GM04504 (cell line): ENCODE measurements around the gene NKD1.
A peak's percentile ranks its signal among the peaks of the same experiment; 100 is the strongest.

ENCODE experiments used
- DNase-seq: peaks from one replicate; pipeline ENCODE4 v3.0.0-alpha.2; 2012; ENCODE audit warnings: low read depth

Gene NKD1

DNA sequence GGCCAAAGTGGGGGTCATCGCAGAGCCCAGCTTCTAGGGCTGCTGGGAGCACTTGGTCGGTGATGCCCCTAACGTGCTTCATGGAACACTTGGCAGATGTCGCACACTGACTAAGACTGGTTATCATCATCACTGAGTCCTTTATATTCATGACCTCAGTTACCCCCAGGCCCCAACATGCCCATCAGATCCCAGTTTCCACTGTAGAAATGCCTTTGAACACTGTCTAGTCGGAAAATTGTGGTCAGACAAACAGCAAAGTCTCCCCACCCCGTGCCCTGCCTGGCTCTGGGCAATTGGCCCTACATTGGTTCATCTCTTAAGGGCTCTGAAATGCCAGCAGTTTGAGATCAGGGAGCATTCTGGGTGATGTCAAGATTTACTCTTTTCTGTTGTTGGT, 51.3 kb downstream of the NKD1 start:
- no peak for DNase-seq

DNA sequence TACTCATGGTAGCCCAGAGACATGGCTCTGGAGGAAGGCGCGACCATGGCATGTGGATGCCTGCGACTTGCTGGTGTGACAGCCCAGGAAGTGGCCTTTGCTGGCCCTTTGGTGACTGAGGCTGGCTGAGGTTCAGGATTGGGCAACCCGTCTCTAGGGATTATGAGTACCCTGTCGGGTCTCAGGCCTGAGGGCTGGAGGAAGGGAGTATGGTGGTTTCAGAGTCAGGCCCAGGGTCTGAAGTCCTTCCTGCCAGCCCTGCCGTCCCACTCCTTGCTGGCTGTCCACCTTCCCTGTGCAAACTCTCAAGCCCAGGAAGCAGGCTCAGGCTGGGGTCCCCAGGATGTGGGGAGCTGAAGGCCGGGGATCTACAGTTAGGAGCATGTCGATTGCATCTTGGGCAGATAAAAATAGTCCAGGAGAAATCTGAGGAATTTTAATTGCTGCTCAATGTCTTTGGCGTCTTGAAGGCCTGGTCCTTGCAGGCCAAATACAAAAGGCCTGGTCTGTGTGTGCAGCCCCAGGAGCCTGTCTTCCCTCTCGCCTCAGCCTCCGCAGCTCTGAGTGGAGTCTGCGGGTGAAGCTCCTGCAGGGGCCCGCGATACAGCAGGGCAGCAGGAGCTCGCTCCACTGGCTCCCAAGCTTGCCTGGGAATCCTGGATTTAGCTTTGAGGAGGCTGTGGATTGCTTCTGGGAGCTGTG, 52.5 kb downstream of the NKD1 start:
- DNase-seq: no peak

DNA sequence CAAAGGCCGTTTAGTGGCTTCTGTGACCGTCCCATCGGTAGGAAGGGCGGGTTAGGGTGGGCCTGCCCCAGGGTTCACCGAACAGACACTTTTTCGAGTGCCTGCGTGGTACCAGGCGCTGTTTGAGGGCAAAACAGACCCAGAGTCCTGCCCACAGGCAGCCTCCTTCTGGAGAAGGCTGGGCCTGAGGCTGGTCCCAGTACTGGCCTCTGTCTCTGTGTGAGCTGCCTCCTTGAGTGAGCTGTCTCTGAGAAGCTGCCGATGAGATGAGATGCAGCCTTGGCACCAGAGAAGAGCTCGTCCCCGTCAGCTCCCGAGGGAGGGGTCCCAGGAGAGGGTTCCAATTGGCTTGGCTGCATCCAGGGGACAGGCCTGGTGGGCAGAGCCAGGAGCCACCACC, 53.1 kb downstream of the NKD1 start:
- no peak for DNase-seq

DNA sequence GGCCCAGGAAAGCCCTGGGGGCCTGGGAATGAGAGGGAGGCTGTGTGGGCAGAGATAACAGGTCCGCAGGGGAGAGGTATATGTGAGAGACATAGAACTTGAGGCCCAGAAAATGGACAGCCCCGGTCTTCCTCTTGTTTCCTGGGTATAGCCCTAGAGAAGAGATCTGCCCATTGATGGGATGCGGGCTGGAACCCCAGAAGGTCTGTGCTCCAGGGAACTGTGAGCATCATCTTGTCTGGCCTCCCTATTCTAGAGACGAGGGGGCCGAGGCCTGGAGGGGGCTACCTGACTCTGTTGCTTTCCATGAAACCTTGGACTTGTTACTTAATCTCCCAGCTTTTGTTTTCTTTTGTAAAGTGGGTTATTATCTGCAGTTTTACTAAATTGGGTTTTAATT, 53.9 kb downstream of the NKD1 start:
- DNase-seq: no peak

DNA sequence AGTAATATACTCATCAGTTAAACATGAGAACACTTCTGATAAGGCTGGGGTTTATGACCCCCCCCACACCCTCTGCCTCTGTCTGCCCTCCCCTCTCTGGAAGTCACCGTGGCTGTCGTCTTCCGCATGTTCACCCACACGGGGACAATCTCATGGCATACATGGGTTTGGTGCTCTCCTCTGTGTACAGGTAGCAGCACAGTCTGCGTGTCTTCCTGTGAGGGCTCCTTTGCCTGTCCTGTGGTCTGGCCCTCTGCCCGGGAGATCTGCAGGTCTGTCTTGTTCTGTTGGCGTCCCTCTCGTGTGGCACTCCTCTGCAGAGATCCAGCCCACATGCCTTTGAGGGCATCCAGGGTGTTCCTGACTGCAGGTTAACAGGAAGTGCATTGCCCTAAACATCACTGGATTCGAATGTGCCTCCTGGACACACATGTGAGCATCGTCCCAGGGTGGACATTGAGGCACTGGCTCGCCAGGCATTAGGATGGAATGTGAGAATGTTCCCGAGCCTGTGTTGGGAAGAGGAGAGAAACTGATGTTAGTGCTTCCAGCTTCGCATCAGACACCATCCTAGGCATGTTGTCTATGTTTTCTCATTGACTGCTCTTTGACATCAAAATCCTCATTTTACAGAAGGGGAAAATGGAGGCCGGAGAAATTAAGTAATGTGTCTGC, 54.5 kb downstream of the NKD1 start:
- no peak for DNase-seq

DNA sequence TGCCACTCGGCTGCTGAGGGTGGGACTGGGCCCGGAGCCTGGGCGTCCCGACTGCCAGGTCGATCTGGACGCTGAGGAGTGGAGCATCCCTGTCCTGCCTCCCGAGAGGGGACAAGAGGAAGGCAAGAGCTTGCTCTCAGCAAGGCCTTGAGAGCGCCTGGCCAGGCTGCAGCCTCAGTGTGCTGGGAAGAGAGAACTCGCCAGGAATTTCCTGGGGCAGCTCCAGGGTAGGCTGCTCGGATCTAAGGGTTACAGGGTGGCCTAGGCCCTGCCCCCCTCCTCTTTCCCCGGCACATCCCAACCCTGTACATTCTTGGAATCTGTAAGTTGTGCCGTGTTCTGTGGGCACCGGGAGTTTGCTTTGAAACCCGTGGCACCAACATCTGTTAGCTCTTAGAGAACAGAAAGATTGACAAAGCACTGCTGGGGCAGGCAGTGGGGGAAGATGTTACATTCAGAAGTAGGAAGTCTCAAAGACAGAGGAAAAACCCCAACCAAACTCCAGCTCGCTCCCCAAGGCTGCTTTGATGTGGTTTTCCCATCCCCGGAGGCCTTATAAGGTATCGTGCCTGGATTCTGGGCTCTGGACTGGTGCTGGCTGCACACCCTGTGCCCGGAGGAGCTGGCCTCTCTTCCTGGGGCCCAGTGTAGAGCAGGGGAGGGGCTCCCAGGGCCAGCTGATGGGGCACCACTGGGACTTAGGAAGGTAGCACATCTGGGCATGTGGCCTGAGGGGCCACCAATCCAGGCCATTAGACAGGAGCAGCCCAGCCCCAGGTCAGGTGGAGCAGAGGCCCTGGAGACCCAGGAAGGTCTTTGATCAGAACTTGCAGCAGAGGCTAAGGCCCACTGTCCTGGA, 55.2 kb downstream of the NKD1 start:
- DNase-seq: peak; percentile 45

DNA sequence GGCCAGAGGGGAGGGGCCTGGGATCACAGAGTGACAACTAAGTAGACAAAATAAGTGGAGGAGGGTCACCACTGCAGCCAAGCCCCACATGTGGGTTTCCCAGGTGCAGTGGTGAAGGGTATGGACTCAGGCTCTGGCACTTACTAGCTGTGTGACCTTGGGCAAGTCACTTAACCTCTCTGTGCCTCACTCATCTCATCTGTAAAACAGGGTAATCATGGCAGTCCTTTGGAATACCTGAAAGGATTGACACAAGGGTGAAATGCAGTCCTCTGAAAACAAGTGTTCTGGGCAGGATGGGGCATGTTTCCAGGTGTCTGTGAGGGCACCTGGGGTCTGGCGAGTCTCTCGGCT, 55.8 kb downstream of the NKD1 start:
- no peak for DNase-seq

DNA sequence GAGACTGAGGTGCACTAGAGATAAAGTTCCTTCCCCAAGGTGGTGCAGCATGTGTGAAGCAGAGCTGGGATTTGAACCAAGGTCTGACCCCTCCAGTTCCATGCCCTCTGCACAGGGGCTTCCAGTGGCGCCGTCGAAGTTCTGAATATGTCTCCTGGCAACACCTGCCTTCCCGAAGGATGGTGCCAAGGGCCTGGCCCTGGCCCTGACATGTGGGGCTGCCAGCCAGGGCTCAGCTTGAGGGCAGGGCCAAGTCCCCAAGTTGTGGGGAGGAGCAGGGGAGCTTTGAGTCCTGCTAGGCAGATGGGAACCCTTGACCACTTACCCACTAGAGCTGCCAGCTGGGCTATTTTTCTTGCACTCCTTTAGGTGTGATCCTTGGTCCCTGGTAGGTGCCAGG, 56.4 kb downstream of the NKD1 start:
- DNase-seq: no peak

DNA sequence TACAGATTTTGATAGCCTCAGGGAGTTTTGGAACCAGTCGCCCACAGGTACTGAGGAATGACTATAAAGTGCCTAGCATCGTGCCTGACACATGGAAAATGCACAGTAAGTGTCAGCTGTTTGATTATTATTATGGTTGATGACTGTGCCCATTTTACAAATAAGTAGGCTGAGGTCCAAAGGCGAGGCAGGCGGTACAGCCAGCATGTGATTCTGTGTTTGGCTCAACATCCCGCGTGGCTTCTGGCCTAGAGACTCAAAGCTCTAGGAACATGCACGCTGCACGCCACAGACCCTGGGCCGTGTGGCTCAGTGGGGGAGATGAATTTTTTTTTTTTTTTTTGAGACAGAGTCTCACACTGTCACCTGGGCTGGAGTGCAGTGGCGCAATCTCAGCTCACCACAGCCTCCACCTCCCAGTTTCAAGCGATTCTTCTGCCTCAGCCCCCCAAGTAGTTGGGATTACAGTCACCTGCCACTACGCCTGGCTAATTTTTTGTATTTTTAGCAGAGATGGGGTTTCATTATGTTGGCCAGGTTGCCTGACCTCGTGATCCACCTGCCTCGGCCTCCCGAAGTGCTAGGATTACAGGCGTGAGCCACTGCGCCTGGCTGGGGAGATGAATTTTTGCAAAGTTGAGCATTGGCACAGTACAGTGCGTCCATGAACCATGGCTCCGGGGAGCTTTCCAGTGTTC, 57.7 kb downstream of the NKD1 start:
- DNase-seq: no peak

DNA sequence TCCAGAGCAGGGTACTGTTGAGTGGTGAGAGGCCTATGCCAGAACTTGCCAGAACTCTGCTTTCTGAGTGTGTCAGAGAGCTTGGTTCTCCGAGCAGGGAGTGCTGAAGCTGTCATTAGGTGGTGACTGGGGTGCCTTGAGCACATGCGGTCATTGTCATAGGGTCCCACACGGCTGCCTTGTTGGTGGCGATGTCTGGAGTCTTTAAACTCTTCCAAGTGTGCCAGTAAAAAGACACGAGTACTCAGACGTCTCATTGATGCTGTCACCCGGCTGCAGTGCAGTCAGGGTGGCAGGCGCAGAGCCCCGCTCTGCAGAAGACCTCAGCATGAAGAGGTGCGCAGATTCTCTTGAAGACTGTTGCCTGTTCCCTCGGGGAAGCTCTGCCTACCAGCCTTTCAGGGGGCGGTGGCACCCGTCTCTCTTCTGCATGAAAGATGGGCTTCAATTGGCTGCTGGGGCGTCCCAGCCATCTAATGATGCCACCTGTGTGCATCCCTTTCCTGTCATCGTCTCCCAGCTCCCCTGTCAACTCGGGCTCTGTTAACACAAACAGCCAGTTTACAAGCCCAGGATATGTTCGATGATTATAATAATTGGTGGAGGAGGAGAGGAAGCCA, 58.3 kb downstream of the NKD1 start:
- no peak for DNase-seq

DNA sequence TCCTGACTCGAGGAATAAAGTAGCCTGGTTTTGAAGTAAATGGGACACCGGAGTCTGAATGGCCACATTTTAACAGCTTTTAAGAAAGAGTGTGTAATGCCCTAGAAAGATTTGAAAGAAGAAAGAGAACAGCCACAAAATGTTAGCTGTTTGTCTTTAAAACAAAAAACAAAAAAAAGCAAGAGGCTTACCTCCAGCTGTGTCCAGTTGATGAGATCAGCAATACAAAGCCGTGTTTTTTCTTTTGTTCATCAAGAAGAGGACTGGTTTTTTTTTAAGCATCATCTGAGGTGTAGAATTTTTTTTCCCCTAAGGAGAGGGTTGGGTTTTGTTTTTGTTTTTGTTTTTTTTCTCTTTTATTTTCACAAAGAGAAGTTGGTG, 58.8 kb downstream of the NKD1 start:
- DNase-seq: no peak

DNA sequence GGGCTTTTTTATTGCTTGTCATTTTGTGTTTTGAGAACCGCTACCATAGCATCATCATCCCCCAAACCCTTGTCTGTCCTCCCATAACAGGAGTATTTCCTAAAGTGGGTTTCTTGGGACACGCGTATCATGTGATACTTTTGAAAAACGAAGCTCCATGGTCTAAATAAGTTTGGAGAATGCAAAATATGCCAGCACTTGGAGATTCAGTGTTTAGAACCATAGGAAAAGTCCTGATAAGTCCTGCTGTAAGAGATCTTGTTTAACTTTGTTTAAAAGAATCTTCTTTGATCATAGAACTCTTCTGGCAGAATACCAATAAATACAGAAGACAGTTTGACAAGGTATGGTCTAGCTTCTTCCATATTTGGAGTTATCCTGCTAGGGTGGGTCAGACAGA, 59.3 kb downstream of the NKD1 start:
- no peak for DNase-seq

DNA sequence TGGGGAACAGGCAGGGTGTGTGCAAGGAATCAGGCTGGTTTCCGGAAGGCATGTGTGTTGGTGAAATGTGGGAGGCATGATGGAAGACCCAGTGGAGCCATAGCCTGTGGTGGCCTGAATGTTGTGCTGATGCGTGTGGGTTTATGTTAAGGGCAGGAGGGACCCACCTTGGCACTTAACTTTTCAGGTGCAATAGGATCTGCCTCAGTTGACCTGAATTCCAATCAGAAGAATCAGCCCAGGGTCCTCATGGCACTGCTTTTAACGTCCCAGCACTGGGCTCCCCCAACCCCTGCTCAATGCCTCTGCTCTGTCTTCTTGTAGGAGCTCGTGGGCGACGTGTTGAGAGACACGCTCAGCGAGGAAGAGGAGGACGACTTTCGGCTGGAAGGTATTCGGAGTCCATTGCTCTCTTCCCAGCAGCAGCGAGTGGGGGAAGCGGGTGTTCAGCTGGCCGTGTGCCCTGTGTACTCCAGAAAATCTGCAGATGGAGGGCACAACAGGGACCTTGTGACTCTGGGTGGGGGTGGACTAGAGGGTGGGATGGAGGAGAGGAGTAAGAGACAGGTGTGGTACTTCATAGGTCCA, 59.9 kb downstream of the NKD1 start:
- DNase-seq: no peak

DNA sequence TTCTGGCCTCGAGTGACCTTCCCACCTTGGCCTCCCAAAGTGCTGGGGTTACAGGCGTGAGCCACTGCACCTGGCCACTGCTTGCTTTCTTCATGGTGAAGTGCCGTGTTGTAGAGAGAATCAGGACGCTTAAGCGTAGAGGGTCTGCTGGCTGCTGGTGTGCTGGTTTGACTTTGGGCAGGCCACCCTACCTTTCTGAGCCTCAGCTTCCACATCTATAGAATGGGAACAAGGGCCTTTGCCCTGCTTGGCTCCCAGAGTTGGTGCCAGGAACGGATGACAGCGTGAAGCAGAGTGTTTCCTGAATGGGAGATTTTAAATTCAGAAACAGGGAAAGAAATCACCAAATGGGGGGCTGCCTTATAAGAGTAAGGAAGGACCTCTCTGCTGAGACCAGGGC, 60.9 kb downstream of the NKD1 start:
- DNase-seq: no peak

DNA sequence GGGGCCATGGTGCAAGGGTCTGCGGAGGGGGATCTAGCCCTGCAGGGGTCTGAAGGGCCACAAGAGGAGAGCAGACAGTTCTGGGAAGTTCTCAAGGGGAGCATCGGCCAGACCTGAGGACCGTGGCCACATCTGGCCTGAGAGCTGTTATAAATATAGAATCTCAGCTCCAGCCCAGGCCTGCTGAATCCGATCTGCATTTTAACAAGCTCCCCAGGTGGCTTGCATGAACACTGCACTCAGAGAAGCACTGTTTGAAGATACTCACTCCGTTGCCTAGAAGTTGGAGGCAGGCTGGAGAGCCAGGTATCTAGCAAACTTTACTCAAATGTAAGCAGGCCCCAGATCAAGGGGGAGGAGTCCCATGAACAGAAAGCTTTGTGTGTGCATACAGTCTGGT, 61.3 kb downstream of the NKD1 start:
- DNase-seq: no peak

DNA sequence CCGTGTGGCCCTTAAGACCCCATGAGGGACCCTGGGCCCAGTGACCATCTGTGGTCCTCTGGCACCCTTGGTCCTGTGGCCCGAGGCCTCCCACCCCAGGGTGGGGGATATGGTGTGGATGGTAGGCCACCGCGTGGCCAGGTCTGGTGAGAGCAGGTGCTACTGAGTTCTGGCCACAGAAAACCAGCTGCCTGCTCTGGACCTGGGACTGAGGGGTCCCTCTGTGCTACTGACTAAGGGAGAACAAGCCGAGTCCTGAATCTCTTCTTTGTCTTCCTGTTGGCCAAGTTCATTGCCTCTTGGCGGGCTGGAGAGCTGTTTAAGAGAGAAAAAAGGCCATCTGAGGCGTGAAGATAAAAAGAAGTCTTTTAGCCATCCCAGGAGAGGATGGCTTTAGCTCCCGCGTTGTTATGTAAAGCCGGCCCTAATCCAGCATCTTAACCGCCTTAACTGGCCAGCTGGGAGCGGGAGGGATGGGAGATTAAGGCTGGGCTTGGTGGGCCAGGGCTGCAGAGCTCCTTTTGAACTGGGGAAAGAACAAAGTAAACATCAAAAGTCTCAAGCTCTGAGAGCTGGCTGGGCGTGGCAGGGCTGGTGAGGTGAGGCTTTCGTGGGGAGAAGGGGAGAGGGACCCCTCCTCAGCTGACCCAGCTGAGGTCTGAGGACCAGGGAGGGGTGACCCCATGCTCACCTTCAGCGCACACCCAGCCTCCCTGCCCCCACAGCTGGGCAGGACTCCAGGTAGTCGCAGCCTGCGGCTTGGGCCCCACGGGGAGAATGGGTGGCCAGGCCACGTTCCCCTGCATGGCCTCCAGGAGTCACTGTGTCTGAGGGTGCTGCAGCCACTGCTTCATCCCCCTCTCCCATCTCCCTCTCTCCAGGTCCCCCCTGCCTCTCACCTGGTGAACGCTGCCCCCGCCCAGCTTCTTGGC, 62.4 kb downstream of the NKD1 start:
- no peak for DNase-seq

DNA sequence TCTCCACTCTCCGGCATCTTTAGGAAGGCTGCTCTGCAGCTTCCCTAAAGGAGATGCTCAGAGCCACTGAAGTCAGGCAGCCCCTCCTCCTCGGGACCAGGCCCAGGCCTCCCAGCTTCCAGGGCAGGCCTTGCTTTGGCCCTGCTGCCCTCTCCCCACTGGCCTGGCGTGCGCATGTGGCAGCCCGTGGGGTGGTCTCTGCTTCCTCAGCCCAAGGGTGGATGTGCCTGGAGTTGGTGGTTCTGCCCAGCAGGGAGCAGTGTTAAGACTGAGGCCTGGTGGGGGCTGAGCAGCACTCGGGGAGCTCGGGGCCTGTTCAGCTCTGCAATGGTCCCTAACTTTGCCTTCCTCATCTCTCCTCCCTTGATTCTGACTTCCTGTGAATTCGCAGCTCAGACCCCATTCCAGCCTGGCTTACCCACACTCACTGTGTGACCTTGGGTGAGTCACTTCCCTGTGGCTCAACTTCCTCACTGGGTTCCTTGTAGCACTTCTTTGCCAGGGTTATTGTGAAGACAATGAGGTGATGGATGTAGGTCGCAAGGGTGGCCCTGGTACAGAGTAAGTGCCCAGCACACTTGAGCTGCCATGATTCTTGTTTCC, 63.2 kb downstream of the NKD1 start:
- DNase-seq: no peak

DNA sequence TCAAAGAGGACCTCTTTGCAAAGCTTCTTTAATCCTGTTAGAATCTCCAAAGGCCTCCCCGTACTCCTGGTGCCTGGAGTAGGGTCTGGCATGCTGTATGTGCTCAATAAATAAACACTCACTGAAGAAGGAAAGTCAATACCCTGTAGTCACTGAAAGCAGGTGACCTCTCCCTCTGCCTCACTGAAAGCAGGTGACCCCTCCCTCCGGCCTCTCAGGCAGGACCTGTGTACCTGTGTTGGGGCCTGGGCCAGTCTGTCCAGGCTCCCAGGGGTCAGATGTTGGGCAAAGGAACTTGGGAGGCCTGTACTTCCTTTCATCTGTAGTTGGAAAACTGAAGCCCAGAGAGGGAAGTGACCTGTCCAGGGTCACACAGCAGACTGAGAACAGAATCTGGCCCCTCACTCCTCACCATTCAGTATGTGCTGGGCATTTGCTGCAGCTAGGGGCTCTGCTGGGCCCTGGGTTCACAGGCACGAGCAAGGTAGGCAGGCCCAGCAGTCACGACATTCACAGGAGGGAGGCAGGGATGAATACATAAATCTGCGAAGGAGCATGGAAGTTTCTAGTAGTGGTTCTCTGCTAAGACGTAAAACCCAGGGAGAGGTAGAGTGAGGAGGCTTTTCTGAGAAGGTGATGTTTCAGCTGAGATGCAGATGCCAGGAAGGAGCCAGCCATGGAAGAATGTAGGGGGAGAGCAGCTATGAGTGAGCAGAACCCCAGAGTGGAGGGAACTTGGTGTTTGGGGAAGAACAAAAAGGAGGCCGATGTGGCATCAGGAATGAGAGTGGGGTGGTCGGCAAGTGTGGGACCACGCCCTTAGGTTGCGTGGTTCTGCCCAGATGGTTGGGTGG, 64.0 kb downstream of the NKD1 start:
- no peak for DNase-seq

DNA sequence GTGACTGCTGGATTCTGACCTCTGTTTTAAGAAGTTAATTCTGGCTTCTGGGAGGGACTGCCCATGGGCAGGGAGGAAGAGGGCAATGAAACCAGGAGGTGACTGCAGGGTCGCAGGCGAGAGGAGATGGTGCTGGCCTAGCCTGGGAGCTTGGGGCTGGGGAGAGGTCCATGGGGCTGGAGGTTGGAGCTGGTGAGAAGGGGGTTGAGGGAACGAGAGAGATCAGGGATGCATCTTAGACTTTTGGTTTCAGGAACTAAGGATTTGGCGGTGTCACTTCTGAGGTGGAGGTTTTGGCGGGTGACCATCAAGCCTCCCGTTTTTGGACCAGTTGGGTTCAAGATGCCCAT, 64.6 kb downstream of the NKD1 start:
- no peak for DNase-seq
